ENCODE results near the gene SOST.
A peak's percentile ranks its signal among the peaks of the same experiment; 100 is the strongest.
"Not testable (repeated sequence)": the region's sequence is repeated elsewhere in the genome, so short reads cannot be mapped to it uniquely, and the experiment has no call there.

Gene SOST

GRCh38 chr17:43758497-43759174 is at the start of gene SOST:
SOST (minus strand) TSS chr17:43758791; CDS start chr17:43758741, 50 bp downstream.
- no peak for DNase-seq

GRCh38 chr17:43808076-43808475 is 49.5 kb upstream of the SOST start:
- DNase-seq: no peak

- no peak for DNase-seq
Measured at GRCh38 chr17:43805117-43805516, 46.5 kb upstream of the SOST start.

- DNase-seq: no peak
Measured at GRCh38 chr17:43803758-43804157, 45.2 kb upstream of the SOST start.

GRCh38 chr17:43801844-43802243 is 43.3 kb upstream of the SOST start:
- DNase-seq: no peak

GRCh38 chr17:43800736-43801135 is 42.1 kb upstream of the SOST start:
- no peak for DNase-seq

- no peak for DNase-seq
Measured at GRCh38 chr17:43799047-43799446, 40.5 kb upstream of the SOST start.

- DNase-seq: not testable (repeated sequence)
Measured at GRCh38 chr17:43798024-43798423, 39.4 kb upstream of the SOST start.

- not testable (repeated sequence) for DNase-seq
Measured at GRCh38 chr17:43792668-43793067, 34.1 kb upstream of the SOST start.

GRCh38 chr17:43791589-43791988 is 33.0 kb upstream of the SOST start:
- peak; percentile 24 for DNase-seq

- DNase-seq: peak; percentile 32
Measured at GRCh38 chr17:43790311-43790940, 31.8 kb upstream of the SOST start.

- DNase-seq: no peak
Measured at GRCh38 chr17:43789482-43789881, 30.9 kb upstream of the SOST start.

- DNase-seq: no peak
Measured at GRCh38 chr17:43788540-43788939, 29.9 kb upstream of the SOST start.

GRCh38 chr17:43787728-43788127 is 29.1 kb upstream of the SOST start:
- no peak for DNase-seq

GRCh38 chr17:43784628-43785101 is 26.1 kb upstream of the SOST start:
- no peak for DNase-seq

GRCh38 chr17:43784068-43784467 is 25.5 kb upstream of the SOST start:
- no peak for DNase-seq

GRCh38 chr17:43782913-43783680 is 24.5 kb upstream of the SOST start:
- no peak for DNase-seq

- no peak for DNase-seq
Measured at GRCh38 chr17:43780135-43780534, 21.5 kb upstream of the SOST start, which contains the start of gene CFAP97D1. CFAP97D1 (plus strand) TSS chr17:43780435; CDS start chr17:43780463, 28 bp downstream.

GRCh38 chr17:43779145-43780125 is 20.8 kb upstream of the SOST start:
- no peak for DNase-seq

- DNase-seq: peak; percentile 90
Measured at GRCh38 chr17:43778337-43779144, 19.9 kb upstream of the SOST start, which contains the start of gene DUSP3. DUSP3 (minus strand) TSS chr17:43778977; CDS start chr17:43778924, 53 bp downstream.
